MM.1S (cell line): Measurements from ENCODE around the gene OR13C9.

Source experiments
- DNase-seq: peaks from one replicate; pipeline ENCODE4 v3.0.0-alpha.2; 2015
- H2AFZ ChIP-seq: fragments of 300-600 bp; sonication (generic); 2 replicates; pipeline ENCODE4 v1.6.0; 2016; ENCODE audit warnings: antibody characterized with exemption, low read length
- H3F3A ChIP-seq: fragments of 300-600 bp; sonication (generic); 2 replicates; pipeline ENCODE4 v1.6.1; 2016; ENCODE audit warnings: mild to moderate bottlenecking, antibody characterized with exemption, low read length, moderate library complexity, mixed read lengths; ENCODE audit not compliant: insufficient read depth
- H3K27ac ChIP-seq: fragments of 300-600 bp; sonication (generic); 2 replicates; pipeline ENCODE4 v1.5.1; 2016; ENCODE audit warnings: mild to moderate bottlenecking, low read length
- H3K27me3 ChIP-seq: fragments of 300-600 bp; sonication (generic); replicated peaks from 2 replicates; pipeline ENCODE4 v1.6.0; 2016; ENCODE audit warnings: low read length; ENCODE audit not compliant: insufficient read depth
- H3K36me3 ChIP-seq: fragments of 300-600 bp; sonication (generic); replicated peaks from 2 replicates; pipeline ENCODE4 v1.6.1; 2016; ENCODE audit warnings: mild to moderate bottlenecking, low read length, mixed read lengths; ENCODE audit not compliant: insufficient read depth
- H3K4me1 ChIP-seq: fragments of 300-600 bp; sonication (generic); 2 replicates; pipeline ENCODE4 v1.6.1; 2016; ENCODE audit warnings: low read length, mixed read lengths
- H3K4me2 ChIP-seq: fragments of 300-600 bp; sonication (generic); 2 replicates; pipeline ENCODE4 v1.6.0; 2016; ENCODE audit warnings: low read depth, low read length
- H3K4me3 ChIP-seq: fragments of 300-600 bp; sonication (generic); 2 replicates; pipeline ENCODE4 v1.5.1; 2016; ENCODE audit warnings: low read length, mixed read lengths
- H3K79me2 ChIP-seq: fragments of 300-600 bp; sonication (generic); 2 replicates; pipeline ENCODE4 v1.6.1; 2016; ENCODE audit warnings: mixed run types, low read length, mixed read lengths
- H3K9ac ChIP-seq: fragments of 300-600 bp; sonication (generic); 2 replicates; pipeline ENCODE4 v1.6.1; 2016; ENCODE audit warnings: low read length, mixed read lengths
- H3K9me2 ChIP-seq: fragments of 300-600 bp; sonication (generic); replicated peaks from 2 replicates; pipeline ENCODE4 v1.6.1; 2016; ENCODE audit warnings: mild to moderate bottlenecking, low read length, mixed read lengths; ENCODE audit not compliant: insufficient read depth
- H3K9me3 ChIP-seq: fragments of 300-600 bp; sonication (generic); replicated peaks from 2 replicates; pipeline ENCODE4 v1.6.1; 2016; ENCODE audit warnings: mild to moderate bottlenecking, low read length, mixed read lengths; ENCODE audit not compliant: insufficient read depth
- H4K20me1 ChIP-seq: fragments of 300-600 bp; sonication (generic); 2 replicates; pipeline ENCODE4 v1.6.1; 2016; ENCODE audit warnings: mild to moderate bottlenecking, low read length, moderate library complexity, mixed read lengths; ENCODE audit not compliant: insufficient read depth
- EZH2 ChIP-seq: fragments of 300-600 bp; sonication (generic); optimal IDR thresholded peaks from 2 replicates; pipeline ENCODE3; 2017; ENCODE audit warnings: low read depth, mild to moderate bottlenecking, antibody characterized with exemption, low read length, mixed read lengths
- EZH2phosphoT487 ChIP-seq: fragments of 300-600 bp; sonication (generic); IDR thresholded peaks from 2 replicates; pipeline ENCODE4 v1.6.1; 2018; ENCODE audit warnings: antibody characterized with exemption, low read length
- TF ChIP-seq, protein P1 (sequence below): fragments of 300-600 bp; sonication (generic); IDR thresholded peaks from 2 replicates; pipeline ENCODE4 v1.5.1; 2016; ENCODE audit warnings: antibody characterized with exemption, low read length, mixed read lengths

The OR13C9 gene

DNA sequence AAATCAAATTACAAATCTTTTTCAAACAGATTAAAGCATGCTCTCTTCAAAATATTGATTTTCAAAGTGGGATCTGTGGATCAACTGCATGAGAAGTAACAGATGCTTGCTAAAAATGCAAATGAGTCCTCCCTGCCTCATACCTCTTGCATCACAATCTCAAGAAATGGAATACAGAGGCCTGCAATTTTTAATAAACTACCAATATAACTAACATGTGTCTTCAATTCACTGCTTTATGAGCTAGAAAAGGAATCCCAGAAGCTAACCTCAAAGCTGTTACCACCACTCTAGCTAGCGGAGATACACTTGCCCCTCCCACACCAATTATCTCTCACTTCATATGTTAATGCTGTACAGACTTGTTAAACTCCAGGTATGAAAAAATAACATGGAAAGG, 28.4 kb downstream of the OR13C9 start:
- no peak overlapping the region for H3K4me2 ChIP-seq
- H3K4me1 ChIP-seq, result no peaks in the 10 kb centered on the region
- H2AFZ ChIP-seq, result no peak overlapping the region
- no peak overlapping the region for H3K27ac ChIP-seq
- H4K20me1 ChIP-seq, result no peaks in the 10 kb centered on the region
- H3K79me2 ChIP-seq, result no peaks in the 10 kb centered on the region
- H3K27me3 ChIP-seq, result no peaks in the 10 kb centered on the region
- H3K36me3 ChIP-seq, result no peaks in the 10 kb centered on the region
- no peaks in the 10 kb centered on the region for H3F3A ChIP-seq
- no peaks in the 10 kb centered on the region for H3K9me3 ChIP-seq
- no peaks in the 10 kb centered on the region for H3K9me2 ChIP-seq
- H3K9ac ChIP-seq, result no peak overlapping the region
- no peak for DNase-seq
- H3K4me3 ChIP-seq, result no peak overlapping the region
- TF ChIP-seq, protein P1, sequence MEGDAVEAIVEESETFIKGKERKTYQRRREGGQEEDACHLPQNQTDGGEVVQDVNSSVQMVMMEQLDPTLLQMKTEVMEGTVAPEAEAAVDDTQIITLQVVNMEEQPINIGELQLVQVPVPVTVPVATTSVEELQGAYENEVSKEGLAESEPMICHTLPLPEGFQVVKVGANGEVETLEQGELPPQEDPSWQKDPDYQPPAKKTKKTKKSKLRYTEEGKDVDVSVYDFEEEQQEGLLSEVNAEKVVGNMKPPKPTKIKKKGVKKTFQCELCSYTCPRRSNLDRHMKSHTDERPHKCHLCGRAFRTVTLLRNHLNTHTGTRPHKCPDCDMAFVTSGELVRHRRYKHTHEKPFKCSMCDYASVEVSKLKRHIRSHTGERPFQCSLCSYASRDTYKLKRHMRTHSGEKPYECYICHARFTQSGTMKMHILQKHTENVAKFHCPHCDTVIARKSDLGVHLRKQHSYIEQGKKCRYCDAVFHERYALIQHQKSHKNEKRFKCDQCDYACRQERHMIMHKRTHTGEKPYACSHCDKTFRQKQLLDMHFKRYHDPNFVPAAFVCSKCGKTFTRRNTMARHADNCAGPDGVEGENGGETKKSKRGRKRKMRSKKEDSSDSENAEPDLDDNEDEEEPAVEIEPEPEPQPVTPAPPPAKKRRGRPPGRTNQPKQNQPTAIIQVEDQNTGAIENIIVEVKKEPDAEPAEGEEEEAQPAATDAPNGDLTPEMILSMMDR, result no peak
- TF ChIP-seq EZH2phosphoT487 (no peak), EZH2 (no peak)

DNA sequence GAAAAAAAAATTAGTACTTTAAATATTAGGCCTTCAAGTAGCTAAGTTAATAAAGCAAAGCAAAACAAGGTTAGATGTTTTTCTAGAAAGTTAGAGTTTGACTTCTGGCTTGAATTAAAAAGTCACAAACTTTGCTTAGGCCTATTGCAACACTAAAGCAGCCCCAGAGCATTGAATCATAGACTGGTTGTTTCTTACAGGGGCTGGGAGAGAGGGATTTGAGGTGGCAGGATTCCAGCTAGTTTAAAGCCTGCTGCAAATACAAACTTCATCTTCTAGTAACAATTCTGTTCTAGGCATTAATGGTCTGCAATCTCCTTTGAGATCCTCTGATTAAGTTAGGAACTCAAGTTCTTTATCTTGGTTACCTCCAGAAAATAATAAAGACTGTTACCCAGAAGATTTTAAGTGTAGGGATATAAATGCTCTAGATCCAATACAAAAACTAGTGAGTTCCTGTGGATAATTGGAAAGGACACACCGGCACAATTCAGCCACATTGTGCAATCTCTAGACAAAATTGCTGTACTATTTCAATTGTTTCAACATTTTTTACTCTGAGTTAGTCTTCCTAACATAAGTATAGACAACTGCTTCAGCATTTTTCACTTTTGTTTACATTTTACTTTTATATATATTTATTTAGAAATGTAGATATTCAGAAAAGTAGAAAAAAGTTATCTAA, 31.4 kb downstream of the OR13C9 start:
- Histone ChIP-seq H3K79me2 (no peaks in the 10 kb centered on the region), H3K9me2 (no peaks in the 10 kb centered on the region), H2AFZ (no peak overlapping the region), H3K9ac (no peak overlapping the region), H3K9me3 (no peaks in the 10 kb centered on the region), H3K27me3 (no peaks in the 10 kb centered on the region), H3F3A (no peaks in the 10 kb centered on the region), H3K36me3 (no peaks in the 10 kb centered on the region), H3K4me3 (no peak overlapping the region), H4K20me1 (no peaks in the 10 kb centered on the region), H3K4me2 (no peak overlapping the region), H3K4me1 (no peaks in the 10 kb centered on the region), H3K27ac (no peak overlapping the region)
- no peak for DNase-seq
- TF ChIP-seq, protein P1, result no peak
- TF ChIP-seq EZH2phosphoT487 (no peak), EZH2 (no peak)

DNA sequence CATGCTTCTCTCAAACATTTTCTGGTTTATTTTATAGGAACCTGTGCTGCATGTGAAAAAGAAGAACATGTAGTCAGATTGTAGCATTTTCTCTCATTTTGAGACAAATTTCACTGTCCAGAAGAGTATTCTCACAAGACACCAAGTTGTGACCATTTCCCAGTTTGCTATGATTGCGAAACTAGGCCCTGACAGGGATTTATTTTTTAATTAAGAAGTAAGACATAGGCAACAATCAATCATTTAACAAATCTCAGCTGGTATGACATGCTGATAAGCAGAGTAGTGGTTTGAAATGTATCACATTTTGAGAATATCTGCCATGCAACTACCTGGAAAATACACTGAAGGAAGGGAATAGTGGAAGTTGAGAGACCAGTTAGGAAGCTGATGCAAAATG, 37.4 kb downstream of the OR13C9 start:
- H3K27ac ChIP-seq, result no peak overlapping the region
- no peaks in the 10 kb centered on the region for H3F3A ChIP-seq
- no peak for DNase-seq
- no peaks in the 10 kb centered on the region for H3K27me3 ChIP-seq
- H4K20me1 ChIP-seq, result no peaks in the 10 kb centered on the region
- H2AFZ ChIP-seq, result no peak overlapping the region
- no peak overlapping the region for H3K4me2 ChIP-seq
- no peak overlapping the region for H3K4me3 ChIP-seq
- H3K79me2 ChIP-seq, result no peaks in the 10 kb centered on the region
- no peak overlapping the region for H3K9ac ChIP-seq
- no peaks in the 10 kb centered on the region for H3K4me1 ChIP-seq
- no peak for TF ChIP-seq EZH2phosphoT487
- TF ChIP-seq, protein P1, result no peak
- no peak for TF ChIP-seq EZH2
- H3K9me2 ChIP-seq, result no peaks in the 10 kb centered on the region
- H3K36me3 ChIP-seq, result no peaks in the 10 kb centered on the region
- no peaks in the 10 kb centered on the region for H3K9me3 ChIP-seq
